HS-5 (cell line): ENCODE measurements around the gene DPP6.

Source experiments
- DNase-seq: peaks from one replicate; pipeline ENCODE4 v3.0.0-alpha.2; 2012; ENCODE audit warnings: low read depth

Gene DPP6

DNA sequence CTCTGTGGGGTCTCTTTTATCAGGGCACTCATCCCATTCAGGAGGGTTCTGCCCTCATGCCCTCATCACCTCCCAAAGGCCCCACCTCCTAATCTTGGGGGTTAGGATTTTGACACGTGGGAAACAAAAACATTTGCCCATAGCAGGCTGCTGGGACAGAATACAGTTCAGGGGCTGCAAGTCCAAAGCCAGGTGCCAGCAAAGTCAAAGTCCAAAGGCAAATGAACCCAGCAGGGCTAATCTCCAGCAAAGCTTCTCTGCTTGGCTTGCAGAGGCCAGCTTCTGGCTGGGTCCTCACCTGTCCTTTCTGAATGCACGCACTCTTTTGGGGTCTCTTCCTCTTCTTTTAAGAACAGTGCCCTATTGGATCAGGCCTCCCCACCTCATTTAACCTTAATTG, 359.9 kb downstream of the DPP6 start:
- DNase-seq: no peak

DNA sequence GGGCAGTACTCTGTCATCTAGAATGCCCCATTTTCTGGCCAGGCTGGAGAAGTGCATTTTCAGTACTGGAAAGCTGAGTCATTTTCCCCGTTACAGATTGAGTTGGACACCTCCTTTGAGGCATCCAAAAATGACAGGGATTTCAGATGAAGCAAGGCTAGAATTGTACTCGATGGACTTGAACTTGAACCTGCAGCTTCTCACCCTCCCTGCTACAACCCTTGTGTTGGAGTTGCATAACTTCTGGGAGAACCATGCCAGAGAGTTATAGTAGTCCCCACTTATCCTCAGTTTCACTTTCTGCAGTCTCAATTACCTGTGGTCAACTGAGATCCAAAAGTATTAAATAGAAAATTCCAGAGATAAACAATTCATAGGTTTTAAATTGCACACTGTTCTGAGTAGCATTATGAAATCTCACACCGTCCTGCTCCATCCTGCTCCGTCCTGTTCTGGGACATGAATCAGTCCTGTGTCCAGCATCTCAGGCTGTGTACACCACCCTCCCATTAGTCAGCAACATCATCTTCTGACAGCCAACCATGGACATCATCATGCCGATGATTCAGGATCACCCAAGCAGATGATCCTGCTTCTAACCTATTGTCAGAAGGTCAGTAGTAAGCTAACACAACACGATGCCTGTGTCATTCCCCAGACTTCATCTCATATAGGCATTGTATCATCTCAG, 363.7 kb downstream of the DPP6 start:
- no peak for DNase-seq

DNA sequence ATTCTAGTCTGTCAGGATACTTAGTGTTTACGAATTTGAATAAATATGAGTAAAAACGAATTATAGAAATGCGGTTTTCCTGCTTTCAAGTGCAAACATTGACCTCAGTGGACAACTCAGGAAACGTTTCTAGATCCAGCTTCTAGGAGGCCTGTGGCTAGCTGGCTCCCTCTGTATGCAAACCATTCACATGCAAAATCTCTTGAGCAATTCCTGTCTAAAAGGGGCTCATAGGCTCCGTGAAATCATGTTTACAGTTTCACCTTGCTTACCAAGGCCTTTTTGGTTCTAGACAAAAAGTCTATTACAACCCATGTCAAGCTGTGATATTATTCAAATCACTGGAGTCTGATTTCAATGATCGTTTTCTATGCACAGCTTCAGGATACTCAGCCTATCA, 364.5 kb downstream of the DPP6 start:
- DNase-seq: no peak

DNA sequence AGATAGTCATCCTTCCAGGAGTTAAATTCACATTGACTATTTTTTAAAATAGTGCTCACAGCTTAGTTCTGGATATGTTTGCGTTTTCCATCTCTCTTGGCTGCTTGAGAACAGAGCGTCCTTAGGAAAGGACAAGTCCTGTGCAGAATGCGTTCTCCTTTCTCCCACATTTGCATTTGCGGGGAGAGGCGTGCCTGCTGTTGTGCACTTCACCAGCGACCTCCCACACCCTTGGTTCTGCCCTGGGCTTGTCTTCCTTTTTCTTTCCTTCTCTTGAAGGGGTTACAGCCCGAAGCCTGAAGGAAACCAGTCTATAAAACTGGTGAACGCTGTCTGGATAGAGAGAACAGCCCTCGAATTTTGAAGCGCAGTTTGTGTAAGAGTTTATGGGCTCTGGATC, 367.1 kb downstream of the DPP6 start:
- DNase-seq: no peak

DNA sequence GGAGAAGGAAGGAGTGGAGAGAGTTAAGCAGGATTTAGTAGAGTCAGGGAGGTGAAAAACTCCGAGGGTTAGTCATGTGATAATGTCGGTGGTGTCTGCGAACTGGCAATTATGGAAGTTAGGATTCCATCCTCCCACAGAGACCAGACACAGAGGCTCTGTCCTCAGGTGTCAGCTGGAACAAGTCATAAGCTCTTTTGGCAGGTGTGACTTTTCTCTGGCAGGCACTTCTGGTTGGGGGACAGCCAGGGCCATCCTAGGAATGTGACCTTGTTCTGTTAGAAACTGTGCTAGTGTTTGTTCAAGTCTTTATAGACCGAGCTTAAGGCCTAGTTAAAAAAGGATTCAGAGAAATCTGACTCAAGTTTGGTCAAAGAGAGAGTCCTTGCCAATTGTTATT, 371.0 kb downstream of the DPP6 start:
- no peak for DNase-seq

DNA sequence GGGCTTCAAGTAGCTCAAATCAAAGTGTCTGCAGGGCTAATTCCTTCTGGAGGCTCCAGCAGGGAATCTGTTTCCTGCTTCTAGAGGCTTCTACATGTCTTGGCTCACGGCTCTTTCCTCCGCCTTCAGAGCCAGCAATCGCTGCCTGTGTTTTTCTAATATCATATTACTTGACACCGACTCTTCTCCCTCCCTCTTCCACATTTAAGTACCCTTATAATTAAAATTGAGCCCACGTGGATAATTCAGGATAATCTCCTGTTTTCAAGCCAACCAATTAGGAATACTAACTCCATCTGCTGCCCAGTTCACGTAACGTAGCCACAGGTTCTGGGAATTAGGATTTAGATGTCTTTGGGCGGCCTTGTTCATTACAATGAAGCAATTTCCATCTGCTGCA, 372.2 kb downstream of the DPP6 start:
- DNase-seq: no peak

DNA sequence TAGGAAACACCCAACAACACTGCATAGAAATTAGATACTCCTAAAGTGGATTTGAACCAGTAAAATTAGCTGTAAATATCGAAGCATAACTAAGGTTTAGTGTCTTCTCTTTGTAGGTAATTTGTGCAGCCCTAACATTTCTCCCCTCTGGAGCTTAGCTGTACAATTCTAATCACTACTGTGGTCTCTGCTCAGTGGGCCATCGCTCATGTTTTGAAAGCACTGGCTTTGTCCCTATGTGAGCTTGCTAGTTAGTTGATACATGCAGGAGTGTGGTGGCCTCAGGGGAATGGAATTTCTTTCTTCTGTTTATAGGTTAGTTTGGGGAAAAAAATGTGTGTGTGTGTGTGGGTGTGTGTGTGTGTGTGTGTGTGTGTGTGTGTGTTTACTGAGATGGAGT, 373.1 kb downstream of the DPP6 start:
- DNase-seq: no peak

DNA sequence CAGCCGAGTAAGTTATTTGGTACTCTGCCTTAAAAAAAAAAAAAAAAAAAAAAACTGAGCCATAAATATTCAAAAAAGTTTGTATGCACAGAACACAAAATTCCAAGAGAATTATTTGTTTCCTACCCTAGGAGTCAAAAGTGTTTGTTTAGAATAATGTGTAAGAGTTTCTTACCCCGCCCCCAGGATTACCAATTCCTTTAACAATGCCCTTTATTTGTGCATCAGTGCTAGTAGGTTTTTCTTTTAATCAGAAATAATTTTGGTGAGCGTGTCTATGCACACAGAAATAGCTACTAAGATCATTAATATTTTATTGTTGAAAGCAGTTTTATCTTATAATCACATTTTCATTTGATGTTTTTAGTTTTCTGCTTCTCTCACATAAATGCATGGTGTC, 374.6 kb downstream of the DPP6 start:
- DNase-seq: no peak

DNA sequence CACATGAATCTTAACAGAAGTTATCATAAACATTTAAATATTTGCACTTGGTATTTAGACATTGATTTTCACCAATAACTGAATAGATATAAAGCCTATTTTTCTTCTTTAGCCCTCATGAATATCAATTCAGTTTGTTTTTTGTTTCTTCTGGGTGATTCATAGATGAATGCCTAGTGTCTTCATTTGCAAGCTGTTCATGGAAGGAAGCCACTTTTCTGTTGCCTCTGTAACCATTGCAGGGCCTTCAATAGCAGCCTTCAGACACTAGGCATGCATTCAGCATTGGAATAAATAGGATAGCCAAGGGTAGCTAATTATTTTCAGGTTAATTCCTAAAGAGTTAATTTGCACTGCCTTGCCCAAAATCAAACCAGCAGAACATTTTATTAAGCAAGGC, 375.3 kb downstream of the DPP6 start:
- no peak for DNase-seq

DNA sequence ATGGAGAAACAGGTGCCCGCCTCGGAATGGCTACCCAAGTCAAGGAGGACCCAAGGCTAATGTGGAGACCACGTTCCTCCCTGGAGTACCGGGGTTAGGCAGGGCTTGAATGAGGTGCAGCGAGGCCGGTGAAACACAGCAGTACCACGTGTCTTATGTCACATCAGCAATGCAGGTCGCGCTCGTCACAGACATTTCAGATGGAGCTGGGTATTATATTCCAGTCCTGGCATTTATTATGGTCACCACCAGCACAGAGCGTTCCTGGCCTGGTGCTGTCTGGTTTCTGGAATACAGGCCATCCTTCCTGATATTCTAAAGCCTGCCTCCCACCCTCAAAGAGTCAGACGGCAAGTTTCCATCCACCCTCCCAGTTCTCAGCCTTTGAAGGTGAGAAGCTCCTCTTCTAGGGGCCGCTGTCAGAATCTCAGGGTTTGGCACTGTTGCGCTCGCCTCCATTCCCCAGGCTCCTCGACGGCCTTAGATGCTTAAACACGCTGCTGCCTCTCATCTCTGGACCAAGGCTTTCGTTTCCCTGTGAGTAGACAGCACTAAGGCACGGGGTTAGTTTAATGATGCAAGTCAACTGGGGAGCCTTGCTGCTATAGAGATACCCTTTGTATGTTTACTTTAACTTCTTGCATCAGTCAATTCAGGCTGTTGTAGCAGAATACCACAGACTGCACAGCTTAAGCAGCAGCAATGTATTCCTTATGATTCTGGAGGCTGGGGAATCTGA, 377.6 kb downstream of the DPP6 start:
- DNase-seq: no peak

DNA sequence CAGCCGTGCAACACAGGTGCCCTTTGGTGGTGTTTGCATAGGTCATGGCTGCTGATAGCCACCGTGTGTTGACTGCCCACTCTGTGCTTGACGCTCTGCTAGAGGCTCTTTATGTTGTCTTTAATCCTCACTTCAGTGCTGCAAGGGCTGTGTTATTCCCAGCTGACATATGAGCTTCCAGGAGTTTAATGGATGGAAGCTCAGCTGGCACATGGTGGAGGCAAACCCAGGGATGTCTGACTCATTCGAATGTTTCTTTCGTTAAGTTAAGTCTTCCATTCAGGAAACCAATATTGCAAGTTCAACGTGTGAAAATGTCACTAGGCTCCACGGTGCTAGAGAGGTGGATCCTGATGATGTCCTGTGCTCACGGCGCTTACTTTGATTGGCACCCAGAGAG, 378.4 kb downstream of the DPP6 start:
- no peak for DNase-seq

DNA sequence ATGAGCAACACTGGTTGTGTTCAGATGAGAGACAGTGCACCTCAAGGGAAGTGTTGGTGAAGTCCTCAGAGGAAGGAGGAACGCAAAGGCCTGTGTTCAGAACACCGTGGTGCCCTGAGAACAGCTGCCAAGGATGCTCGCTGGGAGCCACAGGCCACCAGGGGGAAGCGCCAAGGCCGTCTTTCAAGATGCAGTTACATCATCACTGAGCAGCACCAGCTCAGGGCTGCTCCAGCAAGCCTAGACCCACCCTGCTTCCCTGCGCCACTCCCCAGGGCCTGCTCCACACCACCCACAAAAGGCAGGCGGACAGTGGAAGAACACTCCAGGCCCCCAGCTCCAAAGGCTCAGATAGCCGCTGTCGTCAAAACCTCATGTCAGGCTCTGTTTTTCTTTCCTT, 378.8 kb downstream of the DPP6 start:
- DNase-seq: no peak

DNA sequence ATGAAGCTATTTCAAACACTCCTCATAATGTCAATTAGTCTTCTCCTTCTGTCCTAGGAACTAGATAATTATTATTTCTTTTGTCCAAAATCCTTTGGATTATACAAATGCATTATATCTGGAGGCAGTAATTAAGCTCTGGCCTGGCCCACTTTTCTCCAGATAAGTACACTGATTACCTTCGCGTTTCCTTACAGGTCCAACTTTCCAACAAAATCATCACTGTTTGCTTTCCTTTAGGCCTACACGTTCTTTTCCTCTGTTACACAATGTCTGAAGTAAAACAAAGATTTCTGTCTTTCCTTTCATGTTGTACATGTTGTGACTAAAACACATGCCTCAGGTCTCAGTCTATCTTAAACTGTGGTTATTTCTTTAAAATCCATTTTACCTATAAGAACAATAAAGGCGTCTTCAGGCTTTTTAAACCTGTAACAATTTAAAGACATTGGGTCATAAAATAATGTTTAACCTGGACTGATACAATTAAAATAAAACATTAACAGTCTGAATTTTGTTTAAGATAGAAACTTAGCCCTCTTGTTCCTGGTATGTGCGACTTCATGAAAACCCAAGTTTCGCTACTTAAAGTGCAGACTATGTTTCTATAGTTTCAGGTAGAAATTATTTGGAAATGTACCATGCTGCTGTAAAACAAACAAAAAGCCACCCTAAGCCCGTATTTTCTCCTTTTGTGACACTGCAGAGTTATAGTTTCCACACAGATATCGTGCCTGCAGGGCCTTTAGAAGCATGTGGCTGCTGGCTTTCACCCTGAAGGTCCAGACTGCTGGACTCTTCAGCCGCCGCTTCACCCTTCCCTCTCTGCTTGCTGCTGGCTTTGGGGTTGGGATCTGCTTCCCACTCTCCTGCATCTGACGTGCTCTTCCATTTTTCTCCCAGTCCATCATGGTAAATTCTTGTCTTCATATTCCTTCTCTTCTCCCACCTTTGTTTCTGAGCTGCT, 381.7 kb downstream of the DPP6 start:
- no peak for DNase-seq

DNA sequence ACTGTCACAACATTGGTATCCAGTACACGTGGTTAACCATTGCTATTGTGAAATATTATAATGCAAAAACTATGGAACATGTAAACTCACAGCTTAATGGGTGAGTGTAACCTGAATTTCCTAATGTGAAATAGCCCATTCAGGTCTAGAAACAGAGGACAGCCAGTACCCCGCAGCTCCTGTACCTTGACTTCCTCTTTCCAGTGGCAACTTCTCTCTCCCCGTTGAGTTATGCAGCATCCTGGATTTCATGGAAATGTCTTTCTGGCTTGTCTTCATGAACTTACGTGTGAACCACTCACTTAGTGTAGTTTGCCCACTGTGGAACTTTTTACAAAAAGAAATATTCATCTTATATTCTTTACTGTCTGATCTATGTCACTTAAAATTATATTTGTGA, 384.4 kb downstream of the DPP6 start:
- no peak for DNase-seq

DNA sequence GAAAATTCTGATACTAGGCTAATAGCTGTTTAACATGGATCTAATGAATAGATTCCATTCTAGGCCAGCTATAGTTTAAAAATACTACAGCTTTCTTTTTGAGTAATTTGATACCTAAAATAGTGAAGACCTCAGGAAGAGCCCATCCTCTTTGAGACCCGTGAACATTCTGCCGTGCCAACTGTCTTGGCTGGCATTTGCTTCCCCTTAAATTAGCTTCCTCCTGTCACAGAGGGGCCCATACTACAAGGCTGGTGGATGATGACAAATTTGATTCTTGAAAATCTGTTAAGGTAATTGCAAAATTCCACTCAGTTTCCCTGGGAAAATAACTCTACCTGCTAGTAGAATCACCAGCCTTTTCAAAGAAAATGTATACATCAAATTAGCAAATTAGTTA, 385.0 kb downstream of the DPP6 start:
- no peak for DNase-seq

DNA sequence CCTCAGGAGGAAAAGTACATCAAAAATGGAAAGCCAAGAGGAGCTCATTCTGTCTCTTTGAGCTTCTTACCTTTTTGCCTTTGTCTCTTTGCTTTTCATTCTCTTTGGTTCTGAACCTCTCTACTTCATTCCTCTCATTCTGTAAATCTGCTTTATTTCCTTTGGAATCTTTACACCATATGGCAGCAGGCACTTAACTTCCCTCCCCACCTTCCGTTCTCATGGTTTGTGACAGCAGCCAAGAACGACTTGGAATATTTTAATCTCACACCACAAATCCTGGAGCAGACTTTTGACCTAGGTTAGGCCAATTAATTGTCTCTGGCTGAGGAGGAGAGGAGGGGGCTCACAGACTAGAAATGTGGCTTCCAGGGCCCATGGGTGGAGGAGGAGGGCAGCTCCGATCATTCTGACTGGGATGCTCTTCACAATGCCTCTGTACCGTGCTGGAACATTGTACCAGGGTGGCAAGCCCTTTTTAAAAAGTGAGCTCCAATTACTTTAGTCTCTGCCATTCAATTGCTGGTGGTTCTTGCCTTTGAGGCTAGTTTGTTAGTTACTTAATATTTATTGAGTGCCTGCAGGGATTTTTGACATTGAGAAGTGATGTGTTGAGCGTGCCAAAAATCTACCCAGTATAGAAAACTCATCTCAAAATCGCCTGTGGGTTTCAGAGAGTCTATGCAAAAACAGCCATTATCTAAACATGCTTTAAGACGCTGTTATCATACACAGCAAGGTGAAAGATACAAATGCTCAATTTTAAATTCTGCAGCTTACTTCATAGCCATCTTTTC, 386.6 kb downstream of the DPP6 start:
- no peak for DNase-seq

DNA sequence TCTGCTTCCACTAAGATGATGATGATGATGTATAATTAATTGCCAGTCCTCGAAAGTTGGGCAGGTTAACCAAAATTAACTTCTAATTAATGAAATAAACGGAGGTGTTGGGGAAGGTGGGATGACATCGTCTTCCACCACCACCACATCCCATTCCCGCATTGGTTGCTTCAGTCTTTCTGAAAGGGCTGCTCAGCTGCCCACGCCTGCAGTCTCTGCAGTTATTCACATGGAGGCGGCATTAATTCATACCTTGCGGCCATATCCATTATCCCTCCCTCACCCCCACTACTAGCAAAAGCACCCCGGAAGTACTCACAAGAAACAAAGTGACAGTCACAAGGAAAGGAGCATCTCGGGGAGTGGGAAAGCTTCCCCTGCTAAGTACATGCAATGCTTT, 387.9 kb downstream of the DPP6 start:
- no peak for DNase-seq

DNA sequence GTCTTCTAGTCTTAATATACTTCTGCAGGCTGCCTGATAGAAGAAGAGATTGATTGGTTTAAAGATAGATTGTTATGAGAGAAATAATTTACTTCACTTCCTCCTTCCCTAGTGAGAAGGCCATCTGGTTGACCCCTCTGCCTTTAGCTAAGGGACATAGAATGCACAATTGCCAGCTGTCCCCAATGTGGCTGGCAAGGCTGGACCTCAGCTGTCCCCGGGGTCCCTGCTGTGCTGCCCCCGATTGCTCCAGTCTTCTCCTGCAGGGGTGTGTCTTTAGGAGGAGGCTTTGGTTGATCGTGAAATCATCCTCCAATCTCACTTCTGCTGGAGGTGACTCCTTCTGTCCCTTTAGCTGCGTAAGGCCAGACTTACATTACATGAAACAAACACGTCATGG, 388.5 kb downstream of the DPP6 start:
- no peak for DNase-seq

DNA sequence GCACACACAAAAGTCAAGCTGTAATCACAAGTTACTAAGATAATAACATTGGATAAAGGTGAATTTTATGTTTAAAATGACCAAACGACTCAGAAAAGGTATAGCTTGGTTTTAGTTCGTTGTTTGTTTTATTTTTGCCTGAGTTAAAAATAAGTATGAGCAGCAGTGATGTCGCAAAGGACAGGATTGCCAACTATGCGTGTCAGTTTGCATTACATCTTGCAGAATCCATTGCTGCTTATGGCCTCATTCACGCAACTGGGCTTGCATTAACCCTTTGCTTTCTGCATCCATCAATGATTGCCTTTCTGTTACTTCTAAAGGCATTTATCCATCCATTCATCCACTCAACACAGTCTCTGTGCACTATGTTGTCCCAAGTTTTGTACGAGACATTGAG, 389.6 kb downstream of the DPP6 start:
- no peak for DNase-seq

DNA sequence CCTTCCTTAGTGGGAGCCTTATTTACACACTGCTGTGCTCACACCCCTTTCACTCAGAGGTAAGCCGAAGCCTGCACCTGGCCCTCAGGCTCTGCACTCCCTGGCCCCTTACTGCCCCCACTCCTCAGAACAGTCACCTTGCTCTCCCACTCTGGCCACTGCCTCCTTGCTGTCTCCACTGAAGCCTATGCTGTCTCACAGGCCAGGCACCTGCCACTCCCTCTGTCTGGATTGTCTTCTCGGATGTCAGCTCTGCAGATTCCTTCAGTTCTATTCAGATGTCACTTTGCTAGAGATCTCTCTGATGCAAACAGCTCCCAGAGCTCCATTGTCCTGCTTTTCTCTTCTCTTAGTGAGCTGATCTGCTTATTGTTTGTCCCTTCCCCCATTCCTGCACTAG, 390.7 kb downstream of the DPP6 start:
- DNase-seq: no peak

DNA sequence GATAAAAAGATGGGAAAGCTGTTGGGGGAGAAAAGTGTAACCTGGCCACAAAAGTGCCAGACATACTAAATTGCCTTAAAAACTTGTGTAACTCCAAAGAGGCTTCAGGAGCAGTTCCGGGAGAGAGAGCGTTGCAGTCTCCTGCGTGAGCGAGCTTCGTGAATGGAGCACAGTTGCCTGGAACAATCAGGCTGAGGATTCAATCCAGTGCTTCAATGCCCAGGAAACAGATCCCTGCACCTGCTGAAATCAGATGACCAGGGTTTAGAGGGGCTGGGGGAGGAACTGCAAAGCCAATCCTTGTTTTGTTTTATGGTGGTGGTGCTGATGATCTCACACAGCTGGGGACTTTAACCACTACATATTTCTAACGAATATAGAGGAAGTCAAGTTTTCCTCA, 398.3 kb downstream of the DPP6 start:
- no peak for DNase-seq
